HS-5 (cell line): ENCODE measurements around the gene TBCD.
"Not testable (repeated sequence)": the region's sequence is repeated elsewhere in the genome, so short reads cannot be mapped to it uniquely, and the experiment has no call there.

Experiments used
- DNase-seq: peaks from one replicate; pipeline ENCODE4 v3.0.0-alpha.2; 2012; ENCODE audit warnings: low read depth

The TBCD gene

DNA sequence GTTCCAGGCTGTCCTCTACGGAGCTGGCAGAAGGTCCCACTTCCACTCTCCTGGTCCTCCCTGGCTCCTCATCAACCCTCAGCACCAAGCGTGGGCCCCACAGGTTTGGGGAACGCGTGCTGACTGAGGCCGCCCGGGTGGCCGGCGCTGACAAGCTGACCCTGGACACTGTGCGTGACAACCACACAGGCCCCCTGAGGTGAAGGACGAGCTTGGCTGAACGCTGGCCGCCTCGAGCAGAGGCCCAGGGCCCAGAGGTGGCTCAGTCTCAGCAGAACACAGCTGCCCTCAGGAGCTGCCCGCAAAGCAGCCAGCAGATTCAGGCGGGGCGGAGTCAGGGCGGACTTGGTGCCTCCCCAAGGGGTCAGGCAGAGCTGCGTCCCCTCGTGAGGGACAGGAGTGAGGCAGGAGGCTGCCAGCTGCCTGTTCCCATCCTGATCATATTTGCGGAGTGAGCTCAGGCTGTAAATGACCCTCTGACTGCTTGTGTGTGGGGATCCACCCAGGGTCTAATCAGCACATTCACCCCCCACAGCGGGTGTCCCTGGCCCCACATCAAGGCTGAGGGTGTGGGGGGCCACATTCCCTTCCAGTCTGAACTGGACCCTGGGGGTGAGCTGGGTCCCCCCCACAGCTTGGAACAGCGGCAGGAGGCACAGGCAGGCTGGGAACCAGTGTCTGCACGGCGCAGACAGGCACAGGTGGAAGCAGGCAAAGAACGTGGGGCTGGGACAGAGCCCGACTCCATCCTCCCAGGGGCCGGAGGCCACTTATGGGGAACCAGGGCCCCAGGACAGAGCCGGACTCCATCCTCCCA lies 222.5 kb downstream of the TBCD start:
- no peak for DNase-seq

DNA sequence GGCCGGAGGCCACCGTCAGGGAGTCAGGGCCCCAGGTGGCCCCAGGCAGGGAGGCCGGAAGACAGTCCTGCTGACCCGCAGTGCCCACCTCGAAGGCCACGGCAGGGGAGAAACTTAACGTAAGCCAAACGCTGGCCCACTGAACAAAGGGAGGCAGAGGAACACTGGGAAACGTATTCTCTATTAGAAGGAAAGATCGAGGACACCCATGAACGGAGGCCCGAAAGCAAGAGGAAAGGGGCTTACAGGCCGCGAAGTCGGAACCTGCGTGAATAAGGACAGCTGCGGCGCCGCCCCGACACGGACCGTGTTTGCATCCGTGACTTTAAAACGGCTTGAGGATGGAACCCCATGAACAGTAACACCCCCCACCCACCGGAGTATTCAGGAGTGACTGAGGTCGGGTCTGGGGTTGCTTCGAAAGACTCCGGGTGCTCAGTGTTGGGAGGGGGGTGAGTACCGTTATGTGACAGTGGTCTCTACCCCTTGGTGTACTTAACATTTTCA lies 225.2 kb downstream of the TBCD start:
- DNase-seq = no peak

DNA sequence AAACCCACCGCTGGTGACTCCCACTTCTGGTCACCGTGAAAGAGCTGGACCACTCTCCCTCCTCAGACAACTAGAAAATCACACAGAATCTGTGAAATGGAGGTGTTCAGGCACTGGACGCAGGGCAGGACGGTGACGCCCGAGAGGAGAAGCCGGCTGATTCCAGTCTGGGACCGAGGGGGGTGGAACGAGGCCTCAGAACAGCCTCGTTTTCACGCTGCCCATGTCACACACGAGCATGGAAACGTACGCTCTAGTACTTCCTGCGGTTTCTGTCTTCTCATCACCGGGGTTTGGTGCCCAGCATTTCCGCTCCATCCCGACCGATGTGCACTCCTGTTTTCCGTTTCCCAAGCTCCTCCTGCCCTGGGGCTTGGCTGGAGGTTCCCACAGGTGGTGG lies 225.7 kb downstream of the TBCD start:
- DNase-seq = no peak

DNA sequence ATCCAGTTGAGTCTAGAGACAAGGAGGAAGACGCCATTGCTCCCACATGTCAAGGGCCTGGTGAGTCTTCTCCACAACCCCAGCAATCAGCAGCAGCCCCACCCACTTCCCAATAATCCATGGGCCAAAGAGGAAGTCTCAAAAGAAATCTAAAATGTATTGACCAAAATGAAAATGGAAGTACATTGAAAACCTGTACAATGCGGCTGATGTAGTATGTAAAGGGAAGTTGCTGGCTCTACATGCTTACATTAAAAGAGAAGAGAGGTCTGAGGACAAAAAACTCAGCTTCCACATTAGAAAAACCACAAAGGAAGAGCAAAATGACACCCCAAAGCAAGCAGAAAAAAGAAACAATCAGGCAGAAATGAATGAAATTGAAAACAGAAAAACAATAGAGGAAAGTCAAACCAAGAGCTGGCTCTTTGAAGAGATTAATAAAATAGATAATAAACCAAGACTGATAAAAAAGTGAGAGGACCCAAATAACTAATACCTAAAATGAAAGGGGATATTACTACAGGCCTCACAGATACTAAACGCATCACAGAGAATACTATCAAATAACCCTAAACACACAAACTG lies 227.0 kb downstream of the TBCD start:
- DNase-seq = no peak

DNA sequence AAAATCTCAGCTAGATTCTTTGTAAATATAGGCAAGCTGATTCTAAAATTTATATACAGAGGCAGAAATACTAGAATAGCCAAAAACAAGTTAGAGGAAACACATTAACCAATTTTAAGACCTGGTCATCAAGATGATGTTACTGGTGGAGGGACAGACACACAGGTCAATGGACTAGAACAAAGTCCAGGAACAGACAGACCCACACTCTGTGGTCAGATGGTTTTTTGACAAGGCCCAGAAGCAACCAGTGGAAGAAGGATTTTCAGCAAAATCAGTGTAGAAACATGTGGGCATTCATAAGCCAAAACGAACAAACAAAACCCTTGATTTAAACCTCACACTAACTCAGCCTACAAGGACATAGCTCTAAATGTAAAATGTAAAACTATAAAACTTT lies 227.9 kb downstream of the TBCD start:
- no peak for DNase-seq

DNA sequence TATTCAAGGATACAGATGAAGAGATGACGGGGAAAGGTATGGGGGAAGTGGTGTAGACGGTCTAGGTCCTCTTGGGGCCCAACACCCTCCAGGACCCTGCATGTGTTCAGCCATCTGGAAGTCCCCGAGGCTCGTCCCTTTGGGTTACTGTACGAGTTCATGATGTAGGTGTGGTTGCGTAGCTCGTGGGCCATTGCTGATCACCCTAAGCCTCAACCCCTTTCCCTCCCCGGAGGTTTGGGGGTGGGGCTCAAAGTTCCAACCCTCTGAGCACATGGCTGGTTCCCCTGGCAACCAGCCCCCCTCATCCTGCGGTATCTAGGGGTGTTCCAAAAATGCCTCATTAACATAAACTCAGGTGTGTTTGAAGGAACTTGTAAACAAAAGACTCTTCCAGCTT lies 228.8 kb downstream of the TBCD start:
- no peak for DNase-seq

DNA sequence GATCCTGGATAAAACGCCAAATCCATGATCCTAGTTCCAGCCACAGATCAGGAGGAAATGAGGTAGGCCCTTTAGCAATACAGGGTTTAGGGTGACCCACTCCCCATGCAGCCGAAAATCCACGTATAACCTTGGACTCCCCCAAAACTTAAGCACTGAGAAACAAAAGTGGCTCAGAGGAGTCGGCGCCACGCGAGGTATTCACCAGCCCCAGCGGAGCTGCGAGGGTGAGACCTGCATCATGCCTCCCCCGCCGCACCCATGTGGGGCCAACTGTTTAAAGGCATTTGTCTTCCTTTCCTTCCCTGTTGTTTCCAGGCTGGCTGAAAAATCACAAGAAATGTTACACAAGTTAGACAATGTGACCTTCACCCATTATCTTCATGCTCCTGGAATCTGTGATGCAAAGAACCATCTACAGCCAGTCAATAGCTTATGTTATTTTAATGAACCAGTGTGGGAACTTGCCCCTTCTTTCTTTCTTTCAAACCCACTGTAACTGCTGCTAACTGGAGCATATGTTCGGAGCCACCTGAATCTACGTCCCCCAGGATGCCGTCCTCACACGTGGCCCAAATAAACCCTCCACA lies 229.4 kb downstream of the TBCD start:
- DNase-seq = no peak

DNA sequence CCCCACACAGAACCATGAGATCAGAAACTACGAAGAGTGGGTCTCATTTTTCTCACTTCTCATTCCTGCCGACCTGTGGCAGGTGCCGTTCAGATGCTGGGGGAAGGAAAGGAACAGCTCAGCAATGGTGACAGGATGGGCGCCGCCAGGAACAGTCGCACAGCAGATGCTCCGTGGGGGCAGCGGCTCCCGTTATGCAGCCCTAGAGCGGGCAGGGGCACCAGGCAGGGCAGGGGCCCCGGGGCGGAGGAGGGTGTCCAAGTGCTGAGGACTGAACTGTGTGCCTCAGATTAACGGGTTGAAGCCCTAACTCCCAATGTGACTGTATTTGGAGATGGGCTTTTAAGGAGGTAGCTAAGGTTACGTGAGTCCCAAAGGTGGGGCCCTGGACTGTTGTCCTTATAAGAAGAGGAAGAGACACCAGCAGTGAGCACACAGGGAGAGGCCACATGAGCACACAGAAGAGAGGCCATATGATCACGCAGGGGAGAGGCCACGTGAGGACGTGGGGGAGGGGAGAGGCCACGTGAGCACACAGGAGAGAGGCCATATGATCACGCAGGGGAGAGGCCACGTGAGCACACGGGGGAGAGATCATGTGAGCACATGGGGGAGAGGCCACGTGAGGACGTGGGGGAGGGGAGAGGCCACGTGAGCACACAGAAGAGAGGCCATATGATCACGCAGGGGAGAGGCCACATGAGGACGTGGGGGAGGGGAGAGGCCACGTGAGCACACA lies 231.8 kb downstream of the TBCD start:
- DNase-seq = no peak

DNA sequence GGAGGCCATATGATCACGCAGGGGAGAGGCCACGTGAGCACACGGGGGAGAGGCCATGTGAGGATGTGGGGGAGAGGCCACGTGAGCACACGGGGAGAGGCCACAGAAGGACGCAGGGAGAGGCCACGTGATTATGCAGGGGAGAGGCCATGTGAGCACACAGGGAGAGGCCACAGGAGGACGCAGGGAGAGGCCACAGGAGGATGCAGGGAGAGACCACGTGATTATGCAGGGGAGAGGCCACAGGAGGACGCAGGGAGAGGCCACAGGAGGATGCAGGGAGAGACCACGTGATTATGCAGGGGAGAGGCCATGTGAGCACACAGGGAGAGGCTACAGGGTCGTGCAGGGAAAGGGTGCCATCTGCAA lies 232.4 kb downstream of the TBCD start:
- DNase-seq = not testable (repeated sequence)

DNA sequence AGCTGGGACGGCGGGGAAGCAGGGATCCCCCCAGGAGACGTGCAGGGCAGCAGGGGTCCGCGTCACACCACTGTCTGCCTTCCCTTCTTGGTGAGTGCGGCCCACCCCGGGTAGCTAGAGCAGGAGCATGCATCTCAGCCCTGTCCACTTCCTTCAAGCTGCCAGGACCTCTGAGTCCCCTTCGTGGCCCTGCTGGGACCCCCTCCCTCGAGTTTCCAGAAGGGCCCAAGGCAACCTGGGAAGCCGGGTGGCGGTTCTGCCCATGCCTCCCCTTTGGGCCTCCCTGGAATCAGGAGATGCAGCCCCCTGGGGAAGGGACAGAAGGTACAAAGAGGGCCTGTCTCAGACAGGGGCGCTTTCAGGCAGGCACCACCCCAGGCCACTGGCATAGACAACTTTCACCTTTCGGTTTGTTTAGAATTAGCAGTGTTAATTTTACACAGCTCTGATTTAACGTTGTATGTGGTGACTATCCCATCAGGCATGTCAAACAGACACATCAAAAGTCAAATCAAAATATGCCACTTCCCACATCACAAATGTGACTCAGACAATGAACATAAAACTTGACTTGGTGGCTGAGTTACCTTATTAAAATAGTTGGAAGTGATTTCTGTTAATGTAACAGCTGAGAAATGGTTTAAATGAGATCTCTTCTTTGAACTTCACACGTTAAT lies 233.0 kb downstream of the TBCD start:
- no peak for DNase-seq

DNA sequence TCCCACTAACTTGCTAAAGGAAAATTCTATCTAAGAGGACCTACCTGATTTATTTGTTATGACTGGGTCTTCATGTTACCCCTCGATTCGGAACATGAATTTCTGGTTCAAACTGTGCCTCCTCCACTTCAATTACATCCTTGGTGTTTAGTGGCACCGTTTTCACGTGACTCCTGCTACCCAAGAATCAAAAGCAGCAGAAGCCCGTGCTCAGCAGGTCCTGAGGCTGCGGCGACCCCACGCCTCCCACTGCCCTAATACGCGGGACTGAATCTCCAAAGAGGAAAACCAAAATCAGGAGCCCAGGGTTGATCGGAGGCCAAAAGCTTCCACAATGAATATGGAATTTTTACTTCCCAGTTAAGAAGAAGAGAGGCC lies 233.6 kb downstream of the TBCD start:
- DNase-seq = no peak

DNA sequence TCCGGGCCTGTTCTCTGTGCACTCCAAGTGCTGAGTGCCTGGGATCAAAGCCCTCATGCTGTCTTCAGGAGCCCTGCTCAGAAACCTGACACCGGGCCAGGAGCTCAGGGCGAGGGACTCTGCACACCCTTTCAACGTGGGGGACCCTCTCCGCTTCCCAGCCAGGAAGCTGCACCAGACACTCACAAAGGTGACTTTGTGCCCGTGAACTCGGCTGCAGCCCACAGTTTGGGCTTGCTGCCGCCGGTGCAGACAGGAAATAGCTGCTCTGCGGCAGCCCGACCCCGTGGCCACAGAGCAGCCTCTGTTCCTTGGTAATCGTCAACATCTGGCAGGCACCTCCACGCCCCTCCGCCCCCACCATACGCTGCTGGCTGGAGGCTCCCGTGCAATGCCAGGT lies 234.1 kb downstream of the TBCD start:
- no peak for DNase-seq

DNA sequence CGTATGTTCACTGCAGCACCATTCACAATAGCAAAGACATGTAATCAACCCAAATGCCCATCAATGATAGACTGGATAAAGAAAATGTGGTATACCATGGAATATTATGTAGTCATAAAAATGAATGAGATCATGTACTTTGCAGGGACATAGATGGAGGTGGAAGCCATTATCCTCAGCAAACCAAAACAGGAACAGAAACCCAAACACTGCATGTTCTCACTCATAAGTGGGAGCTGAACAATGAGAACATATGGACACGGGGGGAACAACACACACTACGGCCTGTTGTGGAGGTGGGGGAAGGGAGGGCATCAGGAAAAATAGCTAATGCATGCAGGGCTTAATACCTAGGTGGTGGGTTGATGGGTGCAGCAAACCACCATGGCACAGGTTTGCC lies 237.2 kb downstream of the TBCD start:
- not testable (repeated sequence) for DNase-seq

DNA sequence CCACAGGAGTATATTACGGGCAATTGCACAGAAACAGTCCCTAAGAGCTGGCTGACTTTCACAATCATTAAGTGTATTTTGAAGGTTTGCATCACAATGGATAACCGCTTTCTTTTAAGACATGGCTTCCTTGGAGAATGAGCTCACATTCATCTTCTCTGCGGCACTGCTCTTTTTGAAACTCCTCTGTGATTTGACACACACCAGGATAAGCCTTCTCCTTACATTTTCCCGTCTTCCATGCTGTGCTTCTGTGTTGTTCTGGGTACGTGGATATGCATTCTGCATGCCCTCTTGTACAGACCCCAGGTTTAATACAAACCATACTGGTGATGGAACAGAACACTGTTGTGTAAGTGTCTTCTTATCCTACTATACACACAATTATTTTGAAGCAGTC lies 238.0 kb downstream of the TBCD start:
- DNase-seq = no peak

DNA sequence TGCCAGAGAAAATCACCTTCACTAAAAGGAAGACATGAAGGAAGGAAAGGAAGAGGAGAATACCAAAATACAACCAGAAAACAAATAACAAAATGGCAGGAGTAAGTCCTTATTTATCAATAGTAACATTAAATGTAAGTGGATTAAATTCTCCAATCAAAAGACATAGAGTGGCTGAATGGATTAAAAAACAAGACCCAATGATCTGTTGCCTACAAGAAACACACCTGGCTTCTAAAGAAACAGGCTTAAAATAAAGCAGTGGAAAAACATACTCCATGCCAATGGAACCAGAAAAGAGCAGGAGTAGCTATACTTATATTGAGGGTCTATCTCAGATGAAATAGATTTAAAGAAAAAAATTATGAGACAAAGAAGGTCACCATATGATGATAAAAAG lies 241.1 kb downstream of the TBCD start:
- DNase-seq = no peak
